ENCODE data around the gene GNAQ. TPM values are rescaled to one million over a fixed set of nuclear protein-coding genes. Genes with fewer than 3 reads are reported as not detected.

Gene GNAQ
- total and polyA plus RNA-seq, 2 experiments from 2014 or later = 21.1 to 43.1 TPM

GRCh38 chr9:77772646-77773045 lies 259.0 kb downstream of the GNAQ start (continued):
- TF ChIP-seq ZNF462 (CRISPR knock-in tag; IDR thresholded peaks at IDR 0.05) (no peak), EZH2 (IDR thresholded peaks at IDR 0.05; ENCODE audit: low read depth, unreplicated experiment) (no peak), ZNF114 (CRISPR knock-in tag; IDR thresholded peaks at IDR 0.05) (no peak), JUNB (IDR thresholded peaks at IDR 0.05; ENCODE audit: unreplicated experiment) (no peak), ZNF331 (CRISPR knock-in tag; IDR thresholded peaks at IDR 0.05; ENCODE audit: low read depth) (no peak)
- TF ChIP-seq, protein P1, sequence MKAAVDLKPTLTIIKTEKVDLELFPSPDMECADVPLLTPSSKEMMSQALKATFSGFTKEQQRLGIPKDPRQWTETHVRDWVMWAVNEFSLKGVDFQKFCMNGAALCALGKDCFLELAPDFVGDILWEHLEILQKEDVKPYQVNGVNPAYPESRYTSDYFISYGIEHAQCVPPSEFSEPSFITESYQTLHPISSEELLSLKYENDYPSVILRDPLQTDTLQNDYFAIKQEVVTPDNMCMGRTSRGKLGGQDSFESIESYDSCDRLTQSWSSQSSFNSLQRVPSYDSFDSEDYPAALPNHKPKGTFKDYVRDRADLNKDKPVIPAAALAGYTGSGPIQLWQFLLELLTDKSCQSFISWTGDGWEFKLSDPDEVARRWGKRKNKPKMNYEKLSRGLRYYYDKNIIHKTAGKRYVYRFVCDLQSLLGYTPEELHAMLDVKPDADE (IDR thresholded peaks at IDR 0.05) = no peak

GRCh38 chr9:77771171-77771570 lies 260.4 kb downstream of the GNAQ start:
- Histone ChIP-seq H3K4me3 (no peak overlapping the region), H3K4me1 (ENCODE audit: insufficient read depth) (no peaks in the 10 kb centered on the region), H3K9me2 (ENCODE audit: insufficient read depth) (no peaks in the 10 kb centered on the region), H4K20me1 (replicated peaks; ENCODE audit: insufficient read depth) (no peaks in the 10 kb centered on the region), H3K79me2 (replicated peaks; ENCODE audit: insufficient read depth) (no peaks in the 10 kb centered on the region), H3K27me3 (ENCODE audit: insufficient read depth) (no peaks in the 10 kb centered on the region), H3K36me3 (ENCODE audit: insufficient read depth) (no peaks in the 10 kb centered on the region), H2AFZ (no peak overlapping the region), H3K27ac (ENCODE audit: low read depth) (no peak overlapping the region), H3K4me2 (no peak overlapping the region), H3F3A (replicated peaks; ENCODE audit: low read depth) (no peaks in the 10 kb centered on the region)
- Mint-ChIP-seq H3K27me3 (ENCODE audit: insufficient read depth, low read depth, poor library complexity) (peaks cover 3% of the 10 kb centered on the region), H3K4me1 (peaks cover 5% of the 10 kb centered on the region), H3K4me3 (no peak overlapping the region), H3K27ac (no peak overlapping the region), H3K36me3 (ENCODE audit: low read depth) (peaks cover 2% of the 10 kb centered on the region; the same call in 2 of the 3 replicates), H3K9me3 (no peaks in the 10 kb centered on the region)
- ATAC-seq (no peak), DNase-seq (ENCODE audit: low spot score) (no peak)
- no peak for TF ChIP-seq ZNF462 (CRISPR knock-in tag; IDR thresholded peaks at IDR 0.05)
- TF ChIP-seq ZNF114 (CRISPR knock-in tag; IDR thresholded peaks at IDR 0.05) = no peak
- TF ChIP-seq NANOG (IDR thresholded peaks at IDR 0.05; ENCODE audit: borderline replicate concordance) = no peak
- TF ChIP-seq POLR2AphosphoS5 (IDR thresholded peaks at IDR 0.05; ENCODE audit: low read depth) = no peak
- no peak for TF ChIP-seq EZH2 (IDR thresholded peaks at IDR 0.05; ENCODE audit: low read depth, unreplicated experiment)
